ENCODE data around the gene COL15A1.

The COL15A1 gene

GRCh38 chr9:99038484-99038820 is 94.7 kb downstream of the COL15A1 start:
- Histone ChIP-seq H3K27ac (ENCODE audit: low read depth, low read length) (no peak overlapping the region), H3K9ac (ENCODE audit: low read depth, low read length) (no peak overlapping the region), H3K9me3 (ENCODE audit: control insufficient read depth, insufficient read depth, low read length) (no peaks in the 10 kb centered on the region), H3K27me3 (ENCODE audit: control insufficient read depth, insufficient read depth, low read length) (no peaks in the 10 kb centered on the region), H3K36me3 (ENCODE audit: control insufficient read depth, insufficient read depth, low read length) (no peaks in the 10 kb centered on the region), H3K4me1 (ENCODE audit: control insufficient read depth, insufficient read depth, low read length) (no peaks in the 10 kb centered on the region), H3K4me3 (ENCODE audit: low read depth, low read length) (no peak overlapping the region)

DNA sequence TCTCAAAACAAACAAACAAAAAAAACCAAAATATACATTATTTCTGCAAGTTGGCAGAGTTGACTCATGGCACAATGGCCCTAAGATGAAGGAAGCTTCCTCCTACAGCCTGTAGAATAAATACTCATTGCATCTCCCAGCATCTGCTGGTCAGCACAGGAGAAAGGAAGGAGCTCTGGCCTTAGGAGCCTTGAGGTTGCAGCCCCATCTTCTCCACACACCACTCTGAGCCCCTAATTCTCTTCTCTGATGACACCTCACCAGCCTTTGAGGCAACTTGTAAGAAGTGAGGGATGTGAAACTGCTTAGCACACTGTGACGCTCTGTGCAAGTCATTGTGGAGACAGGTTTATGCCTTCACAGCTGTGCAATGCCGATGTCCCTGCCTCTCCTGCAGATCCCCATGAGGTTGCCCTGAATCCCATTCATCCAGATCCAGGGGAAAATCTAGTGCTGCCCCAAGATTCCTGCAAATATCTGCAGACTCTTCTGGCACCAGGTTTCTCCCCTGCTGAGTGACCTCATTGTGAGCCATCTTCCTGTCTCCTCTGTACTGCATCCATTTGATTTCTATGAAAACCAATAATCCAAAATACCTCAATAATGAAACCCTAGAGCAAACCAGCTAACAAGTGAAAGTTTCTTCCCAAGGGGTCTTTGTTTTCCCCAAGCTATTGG is 95.9 kb downstream of the COL15A1 start:
- H3K9ac ChIP-seq (ENCODE audit: low read depth, low read length): no peak overlapping the region
- no peaks in the 10 kb centered on the region for H3K27me3 ChIP-seq (ENCODE audit: control insufficient read depth, insufficient read depth, low read length)
- no peaks in the 10 kb centered on the region for H3K4me1 ChIP-seq (ENCODE audit: control insufficient read depth, insufficient read depth, low read length)
- no peaks in the 10 kb centered on the region for H3K36me3 ChIP-seq (ENCODE audit: control insufficient read depth, insufficient read depth, low read length)
- no peak overlapping the region for H3K4me3 ChIP-seq (ENCODE audit: low read depth, low read length)
- no peaks in the 10 kb centered on the region for H3K9me3 ChIP-seq (ENCODE audit: control insufficient read depth, insufficient read depth, low read length)
- H3K27ac ChIP-seq (ENCODE audit: low read depth, low read length): no peak overlapping the region

- H3K27ac ChIP-seq (ENCODE audit: low read depth, low read length): no peak overlapping the region
- no peak overlapping the region for H3K9ac ChIP-seq (ENCODE audit: low read depth, low read length)
- H3K9me3 ChIP-seq (ENCODE audit: control insufficient read depth, insufficient read depth, low read length): no peaks in the 10 kb centered on the region
- H3K36me3 ChIP-seq (ENCODE audit: control insufficient read depth, insufficient read depth, low read length): no peaks in the 10 kb centered on the region
- no peaks in the 10 kb centered on the region for H3K27me3 ChIP-seq (ENCODE audit: control insufficient read depth, insufficient read depth, low read length)
- H3K4me1 ChIP-seq (ENCODE audit: control insufficient read depth, insufficient read depth, low read length): no peaks in the 10 kb centered on the region
- no peak overlapping the region for H3K4me3 ChIP-seq (ENCODE audit: low read depth, low read length)
Measured at GRCh38 chr9:99040251-99040900, 96.7 kb downstream of the COL15A1 start.

DNA sequence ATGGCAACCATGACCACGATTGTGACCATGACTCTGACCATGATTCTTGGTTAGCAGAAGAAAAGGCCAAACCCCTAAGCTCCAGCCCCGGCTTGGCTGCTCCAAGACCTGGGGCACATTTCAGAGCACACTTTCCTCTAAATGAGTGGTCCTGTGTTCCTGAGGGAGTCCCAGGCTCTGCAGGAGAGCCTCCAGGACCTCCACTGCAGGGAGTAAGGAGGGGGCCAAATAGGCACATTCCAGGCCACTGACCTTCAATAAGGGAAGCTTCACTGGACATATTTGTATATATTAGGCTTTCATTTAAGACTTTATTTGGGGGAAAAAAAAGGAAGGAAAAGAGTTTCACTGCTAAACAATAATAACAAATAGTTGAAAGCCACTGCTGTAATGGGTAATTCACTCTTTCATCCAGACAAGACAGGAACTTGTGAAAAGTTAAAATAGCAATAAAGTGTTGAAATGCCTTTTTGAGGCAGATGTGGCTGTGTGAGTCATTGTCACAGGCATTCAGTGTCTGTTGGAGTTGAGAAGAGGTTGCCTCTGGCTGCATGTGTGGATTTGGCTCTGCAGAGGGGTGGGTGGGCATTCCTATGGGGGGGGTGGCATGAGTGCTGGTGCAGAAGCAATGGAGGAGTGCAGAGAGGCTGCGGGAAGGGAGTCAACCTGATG is 97.3 kb downstream of the COL15A1 start:
- no peaks in the 10 kb centered on the region for H3K27me3 ChIP-seq (ENCODE audit: control insufficient read depth, insufficient read depth, low read length)
- H3K27ac ChIP-seq (ENCODE audit: low read depth, low read length): peak overlapping the region; percentile 44
- no peaks in the 10 kb centered on the region for H3K9me3 ChIP-seq (ENCODE audit: control insufficient read depth, insufficient read depth, low read length)
- H3K9ac ChIP-seq (ENCODE audit: low read depth, low read length): no peak overlapping the region
- H3K36me3 ChIP-seq (ENCODE audit: control insufficient read depth, insufficient read depth, low read length): no peaks in the 10 kb centered on the region
- H3K4me1 ChIP-seq (ENCODE audit: control insufficient read depth, insufficient read depth, low read length): no peaks in the 10 kb centered on the region
- no peak overlapping the region for H3K4me3 ChIP-seq (ENCODE audit: low read depth, low read length)

- Histone ChIP-seq H3K27ac (ENCODE audit: low read depth, low read length) (no peak overlapping the region), H3K9me3 (ENCODE audit: control insufficient read depth, insufficient read depth, low read length) (no peaks in the 10 kb centered on the region), H3K36me3 (ENCODE audit: control insufficient read depth, insufficient read depth, low read length) (no peaks in the 10 kb centered on the region), H3K4me1 (ENCODE audit: control insufficient read depth, insufficient read depth, low read length) (no peaks in the 10 kb centered on the region), H3K4me3 (ENCODE audit: low read depth, low read length) (no peak overlapping the region), H3K9ac (ENCODE audit: low read depth, low read length) (no peak overlapping the region), H3K27me3 (ENCODE audit: control insufficient read depth, insufficient read depth, low read length) (no peaks in the 10 kb centered on the region)
Measured at GRCh38 chr9:99041618-99042017, 97.9 kb downstream of the COL15A1 start.

GRCh38 chr9:99042620-99043019 is 98.9 kb downstream of the COL15A1 start:
- Histone ChIP-seq H3K27me3 (ENCODE audit: control insufficient read depth, insufficient read depth, low read length) (no peaks in the 10 kb centered on the region), H3K36me3 (ENCODE audit: control insufficient read depth, insufficient read depth, low read length) (no peaks in the 10 kb centered on the region)

DNA sequence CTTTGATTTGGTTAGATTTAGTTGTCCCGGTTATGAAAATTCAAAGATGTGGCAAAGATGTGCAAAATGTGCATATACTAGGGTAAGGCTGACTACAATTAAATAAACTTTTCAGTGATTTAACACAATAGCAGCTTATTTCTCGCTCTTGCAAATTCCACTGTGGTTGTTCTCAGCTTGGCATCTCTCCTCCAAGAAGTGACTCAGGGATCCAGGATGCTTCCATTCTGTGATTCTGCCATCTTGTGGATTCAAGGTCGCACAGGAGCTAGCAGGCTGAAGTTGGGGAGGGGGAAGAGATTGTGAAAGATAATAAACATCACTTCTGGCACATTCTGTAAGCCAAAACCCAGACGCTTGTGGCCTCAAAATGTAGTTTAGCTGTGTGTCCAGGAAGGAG is 101.1 kb downstream of the COL15A1 start:
- Histone ChIP-seq H3K27ac (ENCODE audit: low read depth, low read length) (no peak overlapping the region), H3K9me3 (ENCODE audit: control insufficient read depth, insufficient read depth, low read length) (no peaks in the 10 kb centered on the region), H3K27me3 (ENCODE audit: control insufficient read depth, insufficient read depth, low read length) (no peaks in the 10 kb centered on the region), H3K36me3 (ENCODE audit: control insufficient read depth, insufficient read depth, low read length) (no peaks in the 10 kb centered on the region), H3K4me1 (ENCODE audit: control insufficient read depth, insufficient read depth, low read length) (no peaks in the 10 kb centered on the region; the same call in 1 of the 2 replicates), H3K9ac (ENCODE audit: low read depth, low read length) (no peak overlapping the region), H3K4me3 (ENCODE audit: low read depth, low read length) (no peak overlapping the region)

More at GRCh38 chr9:99042620-99043019, 98.9 kb downstream of the COL15A1 start:
- no peak overlapping the region for H3K4me3 ChIP-seq (ENCODE audit: low read depth, low read length)
- no peak overlapping the region for H3K9ac ChIP-seq (ENCODE audit: low read depth, low read length)
- H3K27ac ChIP-seq (ENCODE audit: low read depth, low read length): no peak overlapping the region
- no peaks in the 10 kb centered on the region for H3K4me1 ChIP-seq (ENCODE audit: control insufficient read depth, insufficient read depth, low read length)
- no peaks in the 10 kb centered on the region for H3K9me3 ChIP-seq (ENCODE audit: control insufficient read depth, insufficient read depth, low read length)

DNA sequence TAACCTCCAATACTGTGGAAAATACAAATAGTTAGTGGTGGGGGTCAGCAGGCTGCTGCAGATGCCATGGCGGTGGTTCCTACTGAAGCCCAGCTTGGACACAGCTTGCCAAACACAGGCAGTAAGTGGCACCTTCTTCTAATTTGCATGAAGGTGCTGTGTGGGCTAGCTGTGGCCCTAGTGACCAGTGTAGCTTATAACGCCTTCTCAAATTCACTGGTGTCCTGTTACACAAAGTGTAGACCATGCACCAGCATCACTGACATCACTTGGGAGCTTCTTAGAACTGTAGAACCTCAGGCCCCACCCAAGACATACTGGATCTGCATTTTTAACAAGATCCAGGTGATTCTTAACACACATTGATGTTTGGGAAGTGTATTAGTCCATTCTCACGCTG is 102.4 kb downstream of the COL15A1 start:
- Histone ChIP-seq H3K27me3 (ENCODE audit: control insufficient read depth, insufficient read depth, low read length) (no peaks in the 10 kb centered on the region), H3K4me3 (ENCODE audit: low read depth, low read length) (no peak overlapping the region), H3K36me3 (ENCODE audit: control insufficient read depth, insufficient read depth, low read length) (no peaks in the 10 kb centered on the region), H3K27ac (ENCODE audit: low read depth, low read length) (no peak overlapping the region), H3K9ac (ENCODE audit: low read depth, low read length) (no peak overlapping the region), H3K9me3 (ENCODE audit: control insufficient read depth, insufficient read depth, low read length) (no peaks in the 10 kb centered on the region), H3K4me1 (ENCODE audit: control insufficient read depth, insufficient read depth, low read length) (no peaks in the 10 kb centered on the region; the same call in 1 of the 2 replicates)

- no peak overlapping the region for H3K27ac ChIP-seq (ENCODE audit: low read depth, low read length)
- H3K36me3 ChIP-seq (ENCODE audit: control insufficient read depth, insufficient read depth, low read length): no peaks in the 10 kb centered on the region
- no peak overlapping the region for H3K4me3 ChIP-seq (ENCODE audit: low read depth, low read length)
- no peaks in the 10 kb centered on the region for H3K27me3 ChIP-seq (ENCODE audit: control insufficient read depth, insufficient read depth, low read length)
- H3K4me1 ChIP-seq (ENCODE audit: control insufficient read depth, insufficient read depth, low read length): no peaks in the 10 kb centered on the region; the same call in 1 of the 2 replicates
- H3K9me3 ChIP-seq (ENCODE audit: control insufficient read depth, insufficient read depth, low read length): no peaks in the 10 kb centered on the region
- H3K9ac ChIP-seq (ENCODE audit: low read depth, low read length): no peak overlapping the region
Measured at GRCh38 chr9:99046542-99047071, 102.9 kb downstream of the COL15A1 start.

GRCh38 chr9:99049228-99049627 is 105.5 kb downstream of the COL15A1 start:
- H3K4me1 ChIP-seq (ENCODE audit: control insufficient read depth, insufficient read depth, low read length): no peaks in the 10 kb centered on the region; the same call in 1 of the 2 replicates
- no peak overlapping the region for H3K9ac ChIP-seq (ENCODE audit: low read depth, low read length)
- no peak overlapping the region for H3K27ac ChIP-seq (ENCODE audit: low read depth, low read length)
- no peaks in the 10 kb centered on the region for H3K9me3 ChIP-seq (ENCODE audit: control insufficient read depth, insufficient read depth, low read length)
- no peaks in the 10 kb centered on the region for H3K36me3 ChIP-seq (ENCODE audit: control insufficient read depth, insufficient read depth, low read length)
- no peak overlapping the region for H3K4me3 ChIP-seq (ENCODE audit: low read depth, low read length)
- no peaks in the 10 kb centered on the region for H3K27me3 ChIP-seq (ENCODE audit: control insufficient read depth, insufficient read depth, low read length)

DNA sequence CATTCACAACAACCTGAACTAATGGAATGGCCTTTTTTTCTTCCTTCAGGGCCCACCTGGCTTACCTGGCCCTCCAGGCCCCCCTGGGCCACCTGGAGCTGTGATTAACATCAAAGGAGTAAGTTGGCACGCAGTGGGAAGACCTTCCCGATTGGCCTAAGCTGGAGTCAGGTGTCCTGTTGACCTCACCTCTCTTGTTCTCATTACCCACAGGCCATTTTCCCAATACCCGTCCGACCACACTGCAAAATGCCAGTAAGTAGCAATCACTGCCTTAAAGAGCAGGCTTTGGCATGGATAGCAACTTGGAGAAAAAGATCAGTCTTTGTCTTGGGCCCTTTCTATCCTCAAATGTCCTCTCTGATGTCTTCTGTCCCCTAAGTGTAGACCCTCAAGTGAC is 105.9 kb downstream of the COL15A1 start:
- Histone ChIP-seq H3K36me3 (ENCODE audit: control insufficient read depth, insufficient read depth, low read length) (no peaks in the 10 kb centered on the region), H3K4me3 (ENCODE audit: low read depth, low read length) (no peak overlapping the region), H3K4me1 (ENCODE audit: control insufficient read depth, insufficient read depth, low read length) (no peaks in the 10 kb centered on the region; the same call in 1 of the 2 replicates), H3K9me3 (ENCODE audit: control insufficient read depth, insufficient read depth, low read length) (no peaks in the 10 kb centered on the region), H3K9ac (ENCODE audit: low read depth, low read length) (no peak overlapping the region; the same call in 1 of the 2 replicates), H3K27ac (ENCODE audit: low read depth, low read length) (no peak overlapping the region), H3K27me3 (ENCODE audit: control insufficient read depth, insufficient read depth, low read length) (no peaks in the 10 kb centered on the region)

Measured in HUES48 (cell line).